GM21723 (cell line): ENCODE results near the gene TRHDE.

Experiments used
- ATAC-seq: cut with Tn5 transposase; IDR thresholded peaks from one replicate; pipeline ENCODE4 v1.9.1; 2021; ENCODE audit warnings: mild to moderate bottlenecking, moderate library complexity; ENCODE audit not compliant: unreplicated experiment

TRHDE gene, protein sequence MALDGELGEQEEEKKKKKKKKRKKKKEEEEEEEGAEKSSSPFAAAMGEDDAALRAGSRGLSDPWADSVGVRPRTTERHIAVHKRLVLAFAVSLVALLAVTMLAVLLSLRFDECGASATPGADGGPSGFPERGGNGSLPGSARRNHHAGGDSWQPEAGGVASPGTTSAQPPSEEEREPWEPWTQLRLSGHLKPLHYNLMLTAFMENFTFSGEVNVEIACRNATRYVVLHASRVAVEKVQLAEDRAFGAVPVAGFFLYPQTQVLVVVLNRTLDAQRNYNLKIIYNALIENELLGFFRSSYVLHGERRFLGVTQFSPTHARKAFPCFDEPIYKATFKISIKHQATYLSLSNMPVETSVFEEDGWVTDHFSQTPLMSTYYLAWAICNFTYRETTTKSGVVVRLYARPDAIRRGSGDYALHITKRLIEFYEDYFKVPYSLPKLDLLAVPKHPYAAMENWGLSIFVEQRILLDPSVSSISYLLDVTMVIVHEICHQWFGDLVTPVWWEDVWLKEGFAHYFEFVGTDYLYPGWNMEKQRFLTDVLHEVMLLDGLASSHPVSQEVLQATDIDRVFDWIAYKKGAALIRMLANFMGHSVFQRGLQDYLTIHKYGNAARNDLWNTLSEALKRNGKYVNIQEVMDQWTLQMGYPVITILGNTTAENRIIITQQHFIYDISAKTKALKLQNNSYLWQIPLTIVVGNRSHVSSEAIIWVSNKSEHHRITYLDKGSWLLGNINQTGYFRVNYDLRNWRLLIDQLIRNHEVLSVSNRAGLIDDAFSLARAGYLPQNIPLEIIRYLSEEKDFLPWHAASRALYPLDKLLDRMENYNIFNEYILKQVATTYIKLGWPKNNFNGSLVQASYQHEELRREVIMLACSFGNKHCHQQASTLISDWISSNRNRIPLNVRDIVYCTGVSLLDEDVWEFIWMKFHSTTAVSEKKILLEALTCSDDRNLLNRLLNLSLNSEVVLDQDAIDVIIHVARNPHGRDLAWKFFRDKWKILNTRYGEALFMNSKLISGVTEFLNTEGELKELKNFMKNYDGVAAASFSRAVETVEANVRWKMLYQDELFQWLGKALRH

DNA sequence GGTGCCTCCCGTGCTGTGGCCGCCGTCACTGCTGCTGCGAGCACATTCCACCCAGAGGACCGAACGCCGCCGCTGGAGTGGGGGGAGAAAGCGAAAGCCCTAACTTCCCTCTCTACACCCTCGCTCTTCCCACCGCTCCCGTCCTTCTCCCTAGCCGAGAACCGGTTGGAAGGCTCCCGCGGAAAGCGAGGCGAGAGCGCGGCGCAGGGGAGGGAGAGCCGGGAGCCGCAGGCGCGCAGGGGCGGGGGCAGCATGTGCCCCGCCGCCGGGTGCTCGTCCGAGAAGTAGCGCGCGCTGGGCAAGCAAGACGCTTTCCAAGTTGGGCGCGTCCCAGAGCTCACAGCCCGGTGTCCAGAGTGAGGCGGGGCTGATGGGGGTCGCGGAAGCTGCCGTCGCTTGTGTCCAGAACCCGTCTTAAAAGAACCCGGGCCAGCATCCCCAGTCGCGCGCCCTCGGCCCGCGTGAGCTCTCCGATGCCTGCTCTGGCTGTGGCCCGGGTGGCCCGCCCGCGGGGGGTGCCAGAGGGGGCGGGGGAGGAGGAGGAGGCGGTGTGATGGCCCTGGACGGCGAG lies at the start of gene TRHDE:
Gene TRHDE, plus strand, starts transcription at position 280 of the 571 bp plus-strand sequence. Its CDS starts 274 bp downstream, at position 554.
- ATAC-seq: no peak

DNA sequence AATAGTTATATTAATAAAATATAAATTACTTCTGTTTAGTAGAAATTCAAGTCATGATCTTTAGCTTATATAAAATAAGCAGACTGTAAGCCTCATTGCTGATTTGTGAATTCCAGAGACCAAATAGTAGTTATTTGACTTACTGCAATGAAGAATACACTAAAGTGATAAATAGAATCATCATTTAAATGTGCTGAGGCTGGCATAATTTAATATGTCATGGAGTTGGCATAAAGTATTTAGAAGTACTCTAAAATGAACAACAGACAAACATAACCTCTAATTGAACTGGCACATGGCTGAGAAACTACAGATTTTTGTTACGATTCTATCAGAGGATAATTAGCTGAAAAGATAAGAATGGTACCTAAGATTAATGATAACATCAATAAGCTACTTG lies 45.7 kb upstream of the TRHDE start:
- no peak for ATAC-seq

- ATAC-seq: no peak
Measured at GRCh38 chr12:72228424-72228823, 43.7 kb upstream of the TRHDE start.

- no peak for ATAC-seq
Measured at GRCh38 chr12:72230589-72230988, 41.6 kb upstream of the TRHDE start.

- no peak for ATAC-seq
Measured at GRCh38 chr12:72234886-72235285, 37.3 kb upstream of the TRHDE start.

DNA sequence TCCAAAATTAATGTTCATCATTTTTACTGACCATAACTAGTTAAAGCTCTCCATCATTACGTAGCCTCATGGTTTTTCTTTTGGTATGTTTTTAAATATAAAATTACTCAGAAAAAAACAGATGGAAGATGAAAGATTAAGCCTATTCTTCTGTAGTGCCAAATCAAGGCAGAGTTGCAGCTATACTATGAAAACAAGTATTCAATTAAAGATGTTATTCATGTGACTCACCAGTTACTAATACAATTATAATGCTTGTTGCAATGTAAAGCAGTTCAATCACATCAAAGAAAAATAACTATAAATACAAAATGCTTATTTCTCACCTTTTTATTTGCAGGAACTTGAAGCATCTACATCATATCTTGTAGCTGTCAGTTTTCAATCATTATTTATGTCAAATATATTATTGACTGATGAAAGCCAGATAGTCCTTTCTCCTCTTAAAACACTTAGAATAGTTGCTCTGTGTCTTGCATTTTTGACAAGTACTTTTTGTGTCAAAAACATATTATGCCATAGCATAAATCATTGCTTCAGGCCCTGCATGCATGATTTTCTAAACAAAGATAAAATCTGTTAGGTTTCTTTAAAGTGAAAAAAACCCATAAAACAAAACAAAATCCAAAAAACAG lies 36.0 kb upstream of the TRHDE start:
- ATAC-seq: no peak

DNA sequence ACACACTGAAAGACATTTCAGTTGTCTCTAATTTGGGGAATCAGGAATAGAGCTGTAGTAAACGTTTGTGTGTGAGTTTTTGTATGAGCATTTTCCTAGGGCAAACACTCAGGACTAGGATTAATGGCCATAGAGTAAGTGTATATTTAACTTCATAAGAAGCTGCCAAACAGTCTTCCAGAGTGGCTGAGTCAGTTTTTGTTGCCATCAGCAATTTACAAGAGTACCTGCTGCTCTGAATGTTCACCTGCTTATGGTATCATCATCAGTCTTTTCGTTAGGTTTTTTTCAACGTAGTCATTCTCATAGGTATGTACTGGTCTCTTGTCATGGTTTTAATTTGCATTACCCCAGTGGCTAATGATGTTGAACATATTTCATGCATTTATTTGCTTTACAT lies 30.6 kb upstream of the TRHDE start:
- ATAC-seq: no peak

DNA sequence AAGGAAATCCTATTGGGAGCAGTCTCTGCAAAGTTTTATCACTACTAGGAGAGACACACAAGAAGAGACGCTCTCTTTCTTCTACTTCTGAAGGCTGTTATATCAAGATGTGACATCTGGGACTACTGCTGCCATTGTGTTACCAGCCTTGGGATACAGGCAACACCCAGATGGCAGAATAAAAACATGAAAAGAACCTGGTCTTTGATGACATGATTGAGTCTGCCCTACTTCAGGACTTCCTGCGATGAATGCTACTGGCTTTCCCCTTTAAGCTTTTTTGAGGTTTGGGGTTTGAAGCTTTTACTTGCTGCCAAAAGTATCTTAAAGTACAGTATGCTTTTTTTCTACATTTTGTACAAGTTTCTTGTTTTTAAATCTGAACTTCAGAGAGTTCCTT lies 29.2 kb upstream of the TRHDE start:
- ATAC-seq: no peak

DNA sequence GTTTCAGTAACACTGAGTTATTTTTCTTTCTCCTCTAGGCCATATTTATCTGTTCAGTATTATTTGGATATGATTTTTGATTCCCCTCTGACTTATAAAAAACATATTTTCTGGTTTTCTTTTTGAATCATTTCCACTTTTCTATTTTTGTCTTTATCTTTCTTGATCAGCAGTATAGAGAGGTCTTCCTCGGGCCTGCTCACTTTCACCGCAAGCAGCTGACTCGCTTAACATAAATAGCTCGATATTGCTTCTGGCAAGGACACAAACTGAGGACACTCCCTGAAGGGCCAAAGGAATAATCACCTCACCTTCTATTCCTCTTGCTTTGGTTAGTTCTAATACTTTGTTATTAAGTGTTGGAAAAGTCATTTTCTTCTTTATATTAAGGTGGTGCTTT lies 25.8 kb upstream of the TRHDE start:
- ATAC-seq: no peak

DNA sequence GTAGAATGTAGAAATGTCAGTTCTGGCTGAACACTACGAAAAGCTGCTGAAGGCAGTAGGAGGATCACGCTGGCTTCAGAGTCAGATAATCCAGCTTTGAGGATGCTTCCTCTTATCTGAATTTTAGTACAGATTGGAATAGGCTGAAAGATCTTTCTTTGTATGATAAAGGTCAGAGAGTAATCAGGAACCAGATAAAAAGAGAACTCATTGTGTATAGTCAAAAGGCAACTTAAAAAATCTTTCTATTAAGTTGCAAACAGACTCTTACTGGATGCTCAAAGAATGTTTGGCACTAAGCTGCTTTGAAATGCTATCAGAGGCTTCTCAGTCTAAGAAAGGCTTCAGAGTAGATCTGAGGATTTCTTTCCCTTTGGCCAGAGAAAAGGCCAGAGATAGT lies 21.8 kb upstream of the TRHDE start:
- ATAC-seq: no peak

- no peak for ATAC-seq
Measured at GRCh38 chr12:72256725-72257124, 15.4 kb upstream of the TRHDE start.

- ATAC-seq: no peak
Measured at GRCh38 chr12:72261885-72262284, 10.3 kb upstream of the TRHDE start.

GRCh38 chr12:72264548-72265175 lies 7.5 kb upstream of the TRHDE start:
- ATAC-seq: no peak

DNA sequence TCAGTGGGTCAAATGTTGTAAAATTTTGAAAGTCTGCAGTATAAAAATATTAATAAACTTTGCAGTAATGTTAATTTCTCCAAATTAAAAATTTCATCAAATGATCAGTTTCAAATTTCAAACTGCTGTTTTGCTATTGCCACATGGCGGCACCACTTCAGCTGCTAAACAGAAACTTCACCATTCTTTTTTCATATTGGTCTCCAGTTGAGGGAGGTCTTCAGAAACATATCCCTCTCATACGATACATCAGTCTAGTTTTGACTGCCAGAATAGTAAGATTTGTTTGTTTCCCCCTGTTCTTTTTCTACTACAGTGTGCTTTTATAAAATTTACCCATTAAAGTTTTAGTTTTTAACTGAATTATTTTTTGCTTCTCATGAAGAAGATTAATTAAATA lies 4.2 kb upstream of the TRHDE start:
- no peak for ATAC-seq

- ATAC-seq: no peak
Measured at GRCh38 chr12:72268386-72268785, 3.8 kb upstream of the TRHDE start.

DNA sequence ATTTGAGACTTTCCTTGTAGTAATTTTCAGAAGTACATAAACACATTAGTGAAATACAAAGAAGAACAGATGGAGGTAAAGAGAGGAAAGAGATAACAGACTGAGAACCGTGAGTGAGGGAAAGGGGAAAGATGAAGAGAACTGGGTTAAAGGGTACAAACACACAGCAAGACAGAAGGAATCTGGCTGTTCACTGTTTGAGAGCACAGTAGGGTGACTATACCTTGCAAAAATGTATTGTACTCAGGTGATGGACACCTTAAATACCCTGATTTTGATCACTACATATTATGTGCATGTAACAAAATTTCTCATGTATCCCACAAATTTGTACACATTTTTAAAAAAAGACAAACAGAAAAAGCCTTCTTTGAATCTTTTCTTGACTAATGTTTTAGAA lies 2.7 kb upstream of the TRHDE start:
- ATAC-seq: no peak

- ATAC-seq: no peak
Measured at GRCh38 chr12:72270246-72270645, 1.9 kb upstream of the TRHDE start.

DNA sequence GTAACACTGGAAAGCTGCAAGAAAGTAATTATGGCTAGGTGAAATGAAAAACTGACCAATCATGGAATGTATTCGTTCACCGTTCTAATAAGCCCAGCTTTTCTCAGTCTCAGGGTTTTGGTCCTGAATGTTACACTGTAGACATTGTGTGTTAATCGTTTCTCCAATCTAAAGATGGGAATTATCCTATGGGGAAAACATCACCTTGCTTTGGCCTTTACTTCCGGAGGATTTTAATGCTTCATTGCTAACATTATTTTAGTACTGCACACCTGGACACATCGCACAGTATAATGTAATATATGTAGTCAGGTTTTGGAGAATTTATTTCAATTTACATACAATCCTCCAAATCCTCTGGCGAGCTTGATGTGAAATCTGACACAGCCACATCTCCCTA lies 1.2 kb upstream of the TRHDE start:
- ATAC-seq: no peak

GRCh38 chr12:72271451-72272090 lies 599 bp upstream of the TRHDE start:
- ATAC-seq: no peak
